Measurements from ENCODE around the gene KDM2A.

KDM2A gene

GRCh38 chr11:67266449-67267187 lies 147.6 kb downstream of the KDM2A start, which contains the start of gene GRK2:
Gene GRK2, plus strand, starts transcription at chr11:67266473. Its CDS starts 227 bp downstream, at chr11:67266700.
- no peak for TF ChIP-seq CTCF (IDR thresholded peaks at IDR 0.05; ENCODE audit: borderline replicate concordance, control extremely low read depth, extremely low read depth, insufficient read depth, missing control alignments)
- in situ Hi-C loops (cut with MboI; ENCODE audit: low sequenced_read_pairs, unreplicated experiment): loop anchor here (10.0 kb wide), 1 partner anchor 118 kb away; no protein-coding TSS in a partner anchor
- DNase-seq (ENCODE audit: low spot score): peak; percentile 74

DNA sequence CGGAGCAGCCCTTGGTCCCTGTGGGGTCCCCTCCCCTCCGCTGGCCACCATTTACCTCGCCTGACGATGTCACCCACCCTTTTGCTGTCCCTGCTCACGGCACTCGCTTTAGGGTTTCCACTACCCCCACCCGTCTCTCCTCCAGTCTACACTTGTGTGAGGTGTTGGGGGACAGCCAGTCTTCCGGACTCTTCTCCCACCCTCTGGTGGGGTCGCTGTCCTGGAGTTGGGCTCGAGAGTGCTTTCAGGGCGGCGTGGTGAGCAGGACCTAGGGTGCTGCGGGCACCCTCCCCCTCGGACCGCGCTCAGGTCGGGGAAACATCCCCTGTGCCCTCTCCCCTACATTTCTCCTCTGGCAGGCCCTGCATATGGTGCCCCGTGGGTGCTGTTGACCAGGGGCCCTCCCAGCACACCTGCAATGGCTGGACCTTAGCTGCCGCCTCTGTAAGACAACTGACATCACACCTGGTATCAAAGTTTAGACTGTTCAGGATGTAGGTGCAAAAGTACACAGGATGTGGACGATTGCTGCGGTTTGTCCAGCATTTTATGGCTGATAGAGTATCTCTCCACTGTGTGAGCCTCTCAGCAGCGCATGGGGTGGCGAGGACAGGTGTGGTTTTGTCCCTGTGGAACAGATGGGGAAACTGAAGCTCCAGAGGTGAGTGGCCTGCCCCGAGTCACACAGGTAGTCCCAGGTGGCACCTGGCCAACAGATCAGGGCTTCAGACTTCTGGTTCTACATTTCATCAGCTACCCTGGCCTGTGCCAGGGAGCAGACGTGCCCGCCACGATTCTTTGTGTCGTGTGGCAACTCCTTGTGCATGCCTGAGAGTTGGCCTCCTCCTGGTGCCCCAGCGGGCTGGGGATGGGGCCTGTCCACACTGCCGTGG lies 148.4 kb downstream of the KDM2A start:
- no peak for DNase-seq (ENCODE audit: low spot score)
- no peak for TF ChIP-seq CTCF (IDR thresholded peaks at IDR 0.05; ENCODE audit: borderline replicate concordance, control extremely low read depth, extremely low read depth, insufficient read depth, missing control alignments)
- in situ Hi-C loops (cut with MboI; ENCODE audit: low sequenced_read_pairs, unreplicated experiment): loop anchor here (10.0 kb wide), 1 partner anchor 117 kb away; no protein-coding TSS in a partner anchor

GRCh38 chr11:67268081-67268961 lies 149.3 kb downstream of the KDM2A start:
- in situ Hi-C loops (cut with MboI; ENCODE audit: low sequenced_read_pairs, unreplicated experiment): loop anchor here (10.0 kb wide), 1 partner anchor 116 kb away; no protein-coding TSS in a partner anchor
- no peak for TF ChIP-seq CTCF (IDR thresholded peaks at IDR 0.05; ENCODE audit: borderline replicate concordance, control extremely low read depth, extremely low read depth, insufficient read depth, missing control alignments)
- peak; percentile 89 for DNase-seq (ENCODE audit: low spot score)

DNA sequence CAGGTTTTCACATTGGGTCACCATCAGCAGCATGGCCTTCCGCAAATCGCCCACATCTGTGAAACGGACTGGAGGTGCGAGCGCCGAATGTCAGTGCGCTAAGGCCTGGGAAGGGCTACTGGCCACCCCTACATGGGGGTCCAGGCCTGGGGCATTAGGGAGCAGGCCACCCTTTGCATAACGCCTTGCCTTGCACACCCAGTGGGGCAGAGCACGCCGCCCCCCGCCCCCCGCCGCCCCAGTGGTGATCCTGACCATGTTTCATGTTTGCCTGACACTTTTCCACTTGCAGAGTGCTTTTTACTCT lies 149.9 kb downstream of the KDM2A start:
- TF ChIP-seq CTCF (IDR thresholded peaks at IDR 0.05; ENCODE audit: borderline replicate concordance, control extremely low read depth, extremely low read depth, insufficient read depth, missing control alignments): no peak
- in situ Hi-C loops (cut with MboI; ENCODE audit: low sequenced_read_pairs, unreplicated experiment): loop anchor here (10.0 kb wide), 1 partner anchor 116 kb away; no protein-coding TSS in a partner anchor
- no peak for DNase-seq (ENCODE audit: low spot score)

DNA sequence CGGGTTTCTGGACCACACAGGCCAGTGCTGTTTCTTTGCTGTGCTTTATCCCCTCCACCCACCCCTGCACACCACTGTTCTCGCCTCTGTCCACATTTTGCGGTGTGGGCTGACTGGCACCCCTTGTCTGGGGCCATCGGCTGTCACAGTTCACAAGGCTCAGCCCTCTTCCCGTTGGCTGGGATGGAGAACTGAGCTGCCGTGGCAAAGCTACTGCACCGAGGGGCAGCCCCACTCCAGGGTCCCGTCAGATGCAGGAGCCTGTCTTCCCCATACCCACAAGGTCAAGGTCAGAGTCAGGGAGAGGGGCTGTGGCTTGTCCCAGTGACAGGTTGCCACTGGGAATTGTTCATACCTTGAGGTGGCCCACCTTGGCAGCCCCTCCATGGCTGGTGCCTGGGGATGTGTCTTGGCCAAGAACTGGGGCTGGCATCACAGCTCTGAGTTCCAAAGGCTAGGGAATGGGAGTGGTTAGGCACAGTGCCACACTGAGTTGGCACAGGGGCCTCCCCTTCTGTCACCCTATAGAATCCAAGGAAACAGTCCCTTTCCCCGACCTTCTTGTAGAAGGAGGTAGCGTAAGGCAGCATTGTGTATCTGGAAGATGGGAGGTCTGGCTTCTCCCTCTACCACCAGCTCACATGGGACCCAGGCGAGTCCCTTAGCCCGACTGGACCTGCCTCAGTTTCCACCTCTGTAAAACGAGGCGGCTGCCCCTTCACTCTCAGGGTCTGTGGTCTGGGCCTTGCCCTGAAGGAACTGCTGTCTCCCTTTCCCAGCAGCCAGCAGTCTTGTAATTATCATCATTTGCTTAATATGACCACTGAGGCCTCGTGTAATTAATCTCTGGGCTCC lies 150.6 kb downstream of the KDM2A start:
- DNase-seq (ENCODE audit: low spot score): no peak
- no peak for TF ChIP-seq CTCF (IDR thresholded peaks at IDR 0.05; ENCODE audit: borderline replicate concordance, control extremely low read depth, extremely low read depth, insufficient read depth, missing control alignments)
- in situ Hi-C loops (cut with MboI; ENCODE audit: low sequenced_read_pairs, unreplicated experiment): loop anchor here (10.0 kb wide), 1 partner anchor 115 kb away; no protein-coding TSS in a partner anchor
